ENCODE measurements around the gene CHST7. TPM values are rescaled to one million over a fixed set of nuclear protein-coding genes. Genes with fewer than 3 reads are reported as not detected.

Gene CHST7
- total RNA-seq, 1 donor from 2014 or later, result 8.4 TPM

Other genes with a start within 250 kb of the CHST7 start
- gene ZNF674, start 28.3 kb upstream of the CHST7 start, total RNA-seq (ENCODE audit: insufficient read depth, low replicate concordance), result 8.2 TPM
- 1.9 TPM for gene SLC9A7, start 185.4 kb downstream of the CHST7 start, total RNA-seq (ENCODE audit: insufficient read depth, low replicate concordance)